Common myeloid progenitor, CD34-positive (primary cell): ENCODE results near the gene SORCS1.

ENCODE experiments used
- CTCF ChIA-PET: fragments of 350-600 bp; sonication (Branson Sonifier 250); formaldehyde crosslinking; loops from one replicate; lab custom pipeline; 2021; ENCODE audit warnings: antibody characterized with exemption; lab: Charles Lee
- POLR2A ChIA-PET: fragments of 350-600 bp; sonication (Branson Sonifier 250); formaldehyde crosslinking; loops from one replicate; lab custom pipeline; 2021; ENCODE audit warnings: antibody characterized with exemption; lab: Charles Lee
- DNase-seq, 3 donors: peaks; one replicate each; pipeline versions ENCODE4 v3.0.0 to v3.0.0-alpha.2; 2013
- H3K27ac ChIP-seq, 2 experiments: 1 replicate in 1 of 2; 2 replicates in 1 of 2; pipeline ENCODE4 v1.7.0; 2013; ENCODE audit warnings: inconsistent platforms in 2 of 2, low read length in 2 of 2, mild to moderate bottlenecking in 2 of 2, low read depth in 1 of 2, moderate library complexity in 1 of 2; ENCODE audit not compliant: severe bottlenecking in 2 of 2, insufficient read depth in 1 of 2, poor library complexity in 1 of 2
- H3K27me3 ChIP-seq, 5 experiments: replicated peaks in 2 of 5; 1 replicate in 3 of 5; 2 replicates in 2 of 5; pipeline versions ENCODE4 v1.6.1 to v1.7.0; 2013; ENCODE audit warnings: low read length in 4 of 5, mild to moderate bottlenecking in 2 of 5, moderate library complexity in 2 of 5, inconsistent platforms in 1 of 5; ENCODE audit not compliant: insufficient read depth in 5 of 5, control insufficient read depth in 4 of 5
- H3K36me3 ChIP-seq, 4 experiments: 1 replicate in 2 of 4; 2 replicates in 2 of 4; pipeline versions ENCODE4 v1.6.1 to v1.7.0; 2013; ENCODE audit warnings: low read length in 3 of 4, control low read depth in 1 of 4, mild to moderate bottlenecking in 1 of 4; ENCODE audit not compliant: control insufficient read depth in 4 of 4, insufficient read depth in 4 of 4
- H3K4me1 ChIP-seq, 4 experiments: 1 replicate in 3 of 4; 2 replicates in 1 of 4; pipeline versions ENCODE4 v1.6.1 to v1.7.1; 2013; ENCODE audit warnings: low read length in 3 of 4, mild to moderate bottlenecking in 3 of 4, control low read depth in 1 of 4, inconsistent platforms in 1 of 4, moderate library complexity in 1 of 4; ENCODE audit not compliant: control insufficient read depth in 4 of 4, insufficient read depth in 4 of 4; ENCODE audit errors: control extremely low read depth in 1 of 4
- H3K4me3 ChIP-seq, 7 experiments: 1 replicate in 4 of 7; 2 replicates in 3 of 7; pipeline versions ENCODE4 v1.5.1 to v1.7.0; 2013; ENCODE audit warnings: mild to moderate bottlenecking in 7 of 7, low read length in 6 of 7, moderate library complexity in 6 of 7, inconsistent platforms in 2 of 7, low read depth in 2 of 7, control low read depth in 1 of 7; ENCODE audit not compliant: insufficient read depth in 4 of 7, control insufficient read depth in 1 of 7; ENCODE audit errors: extremely low read depth in 1 of 7
- H3K9me3 ChIP-seq, 5 experiments: 1 replicate in 4 of 5; 2 replicates in 1 of 5; pipeline versions ENCODE4 v1.6.1 to v1.7.1; 2013; ENCODE audit warnings: low read length in 4 of 5, mild to moderate bottlenecking in 2 of 5, inconsistent platforms in 1 of 5, low read depth in 1 of 5, moderate library complexity in 1 of 5; ENCODE audit not compliant: control insufficient read depth in 4 of 5, insufficient read depth in 2 of 5; ENCODE audit errors: control extremely low read depth in 1 of 5
- WGBS: methylation state at CpG from one replicate; pipeline ENCODE4 v1.1.5; 2013; ENCODE audit not compliant: insufficient coverage; 5-methylcytosine and 5-hydroxymethylcytosine counted together

The SORCS1 gene

DNA sequence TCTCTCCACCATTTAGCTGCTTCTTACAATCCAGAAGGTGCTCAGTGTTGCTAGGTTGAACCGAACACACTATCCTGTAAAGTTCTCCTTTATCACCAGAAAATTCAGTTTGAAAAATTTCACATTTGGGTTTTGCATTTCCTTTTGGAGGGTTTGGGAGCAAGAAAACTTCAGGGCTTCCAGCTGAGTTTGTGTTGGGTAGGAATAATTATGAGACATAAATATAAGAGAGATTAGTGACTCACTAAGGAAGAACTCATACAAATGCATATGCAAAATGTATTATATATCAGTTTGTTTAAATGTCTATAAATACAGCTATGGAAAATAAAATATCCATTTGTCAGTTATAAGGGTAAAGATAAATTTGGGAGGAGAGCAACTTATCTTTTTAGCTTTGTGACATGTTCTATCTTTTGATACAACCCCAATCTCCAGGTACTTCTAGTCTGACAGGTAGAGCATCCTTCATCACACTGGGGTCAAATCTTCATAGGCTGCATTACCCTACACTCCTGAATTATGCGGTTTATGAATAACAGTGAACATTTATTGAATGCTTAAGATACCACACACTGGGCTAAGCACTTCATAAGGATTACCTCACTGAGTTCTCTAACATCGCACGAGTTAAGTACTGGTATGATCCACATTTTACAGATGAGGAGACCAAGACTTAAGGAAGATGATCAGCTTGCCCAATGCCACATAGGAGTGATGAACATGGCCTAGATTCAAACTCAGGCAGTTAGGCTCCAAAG lies 304.4 kb downstream of the SORCS1 start:
- WGBS = 97% methylated on average over 3 of the region's 4 CpGs
- H3K27ac ChIP-seq = no peak overlapping the region
- POLR2A ChIA-PET = no interaction called here
- DNase-seq = no peak
- H3K9me3 ChIP-seq = peaks cover 0 to 8% (median 3%) of the 10 kb centered on the region in 5 experiments
- H3K4me3 ChIP-seq = no peak overlapping the region
- no peaks in the 10 kb centered on the region for H3K4me1 ChIP-seq
- H3K36me3 ChIP-seq = no peaks in the 10 kb centered on the region
- peaks cover 0 to 16% (median 0%) of the 10 kb centered on the region in 5 experiments for H3K27me3 ChIP-seq
- CTCF ChIA-PET = interaction anchor here (1.0 to 1.8 kb wide), 3 partner anchors 7 to 65 kb away, joined by 3 to 4 read pairs (median 3); no protein-coding TSS in a partner anchor

DNA sequence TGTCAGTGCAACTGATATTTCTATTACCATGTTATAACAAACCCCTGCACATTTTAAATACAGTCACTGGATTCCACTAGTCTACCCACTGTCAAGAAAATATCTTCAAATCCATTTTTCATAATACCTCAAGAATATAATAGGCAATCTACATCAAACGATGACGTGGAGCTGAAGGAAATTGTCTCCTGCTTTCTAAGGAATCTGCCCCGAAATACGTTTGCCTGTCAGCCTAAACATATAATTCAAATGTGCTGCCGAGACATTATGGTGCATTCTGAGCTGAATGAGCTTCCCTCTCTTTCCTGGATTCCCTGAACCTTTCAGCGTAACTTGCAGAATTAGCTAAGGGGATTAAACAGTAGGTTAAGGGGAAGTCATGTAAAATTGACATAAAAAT lies 306.8 kb downstream of the SORCS1 start:
- Histone ChIP-seq H3K27me3 (peaks cover 0 to 12% (median 0%) of the 10 kb centered on the region in 5 experiments), H3K9me3 (peaks cover 2 to 26% (median 3%) of the 10 kb centered on the region in 5 experiments), H3K27ac (no peak overlapping the region), H3K4me1 (no peaks in the 10 kb centered on the region), H3K4me3 (no peak overlapping the region), H3K36me3 (no peaks in the 10 kb centered on the region)
- 84% methylated on average over 4 of the region's 6 CpGs for WGBS
- no peak for DNase-seq
- ChIA-PET CTCF (interaction anchor here (0.6 to 1.0 kb wide), 2 partner anchors 19 to 68 kb away, joined by 3 read pairs; no protein-coding TSS in a partner anchor), POLR2A (no interaction called here)

DNA sequence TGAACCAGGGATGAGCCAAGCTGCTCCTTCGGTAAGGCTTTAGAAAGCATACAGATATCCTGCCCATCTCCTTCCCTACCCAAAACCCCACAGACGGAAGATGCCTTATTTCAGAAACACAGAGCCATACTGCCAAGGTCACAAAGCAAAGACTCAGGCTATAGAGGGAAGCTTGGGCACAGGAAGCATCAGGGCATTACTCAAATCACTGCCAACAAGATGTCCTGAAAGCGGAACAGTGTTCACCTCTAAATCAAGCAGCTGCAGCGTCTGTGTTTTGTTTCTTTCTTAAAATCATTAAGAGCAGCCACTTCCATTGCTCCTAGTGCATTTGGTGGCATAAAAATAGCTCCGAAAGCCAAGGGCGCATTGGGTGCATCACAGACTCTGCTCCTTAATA lies 307.3 kb downstream of the SORCS1 start:
- Histone ChIP-seq H3K4me3 (no peak overlapping the region), H3K27ac (no peak overlapping the region), H3K36me3 (no peaks in the 10 kb centered on the region), H3K4me1 (no peaks in the 10 kb centered on the region), H3K27me3 (peaks cover 0 to 12% (median 0%) of the 10 kb centered on the region in 5 experiments), H3K9me3 (peaks cover 2 to 28% (median 3%) of the 10 kb centered on the region in 5 experiments)
- 58% methylated on average over 5 of the region's 6 CpGs for WGBS
- peak in 2 of 3 donors; percentile 5 to 10 for DNase-seq
- POLR2A ChIA-PET = no interaction called here
- CTCF ChIA-PET = interaction anchor here (0.6 to 1.0 kb wide), 2 partner anchors 18 to 68 kb away, joined by 3 read pairs; no protein-coding TSS in a partner anchor

DNA sequence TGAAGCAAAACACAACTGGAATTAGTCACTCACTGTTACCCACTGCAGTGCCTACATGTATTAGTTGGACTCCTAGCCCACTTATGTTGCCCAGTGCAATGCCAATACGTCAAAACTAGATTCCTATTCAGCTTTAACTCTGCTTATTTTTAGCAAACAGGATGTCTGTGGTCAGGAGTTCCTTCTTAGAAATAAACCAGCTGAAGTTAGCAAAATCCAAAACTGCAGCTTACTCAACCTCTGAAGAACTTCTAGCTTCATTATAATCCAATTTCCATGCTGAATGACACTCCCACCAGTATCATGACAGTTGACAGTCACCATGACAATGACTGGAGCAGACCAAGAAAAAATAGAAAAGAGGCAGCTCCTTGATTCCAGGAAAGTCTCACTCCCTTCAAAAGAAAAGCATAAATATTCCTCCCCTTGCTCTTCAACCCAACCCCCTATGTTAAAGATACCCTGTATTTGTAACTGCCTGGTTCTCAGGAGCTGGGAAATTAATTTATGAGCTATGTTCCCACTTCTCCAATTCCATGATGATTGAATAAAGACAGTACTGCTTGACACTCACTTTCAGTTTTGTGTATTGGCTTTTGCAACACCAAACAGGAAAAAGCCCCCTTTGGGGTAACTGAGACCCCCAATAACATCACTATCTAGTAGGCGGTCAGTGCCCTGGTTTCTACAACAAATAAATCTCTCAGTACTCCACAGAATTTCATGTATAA lies 327.4 kb downstream of the SORCS1 start:
- H3K4me3 ChIP-seq = peak overlapping the region in 5 of 7 experiments; percentile 15 to 46 (median 31)
- no peaks in the 10 kb centered on the region for H3K36me3 ChIP-seq
- CTCF ChIA-PET = no interaction called here
- DNase-seq = peak in 2 of 3 donors; percentile 71 to 78
- POLR2A ChIA-PET = interaction anchor here (0.6 kb wide), 1 partner anchor 19 kb away, joined by 4 read pairs; no protein-coding TSS in a partner anchor
- H3K9me3 ChIP-seq = peaks cover 0 to 6% (median 2%) of the 10 kb centered on the region in 5 experiments
- 25% methylated on average over 2 of the region's 2 CpGs for WGBS
- no peak overlapping the region for H3K27ac ChIP-seq
- H3K4me1 ChIP-seq = peaks cover 16 to 38% (median 23%) of the 10 kb centered on the region in 4 experiments
- no peaks in the 10 kb centered on the region for H3K27me3 ChIP-seq

DNA sequence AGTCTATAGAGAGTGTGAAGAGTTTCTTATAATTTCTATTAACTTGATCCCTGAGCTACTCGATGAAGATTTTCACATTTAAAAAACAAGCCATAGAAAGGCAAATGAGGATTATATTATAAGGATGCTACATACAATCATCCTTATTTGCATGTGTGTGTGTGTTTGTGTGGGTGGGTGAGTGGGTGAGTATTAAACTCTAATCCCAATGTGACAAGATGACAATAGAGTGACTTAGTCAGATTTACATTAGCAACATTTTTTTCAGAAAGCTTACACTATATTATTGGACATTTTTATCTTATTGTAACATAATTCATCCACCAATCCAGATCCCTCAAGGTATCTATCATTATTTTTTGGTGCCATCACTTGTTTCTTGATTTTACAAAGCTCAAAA lies 331.7 kb downstream of the SORCS1 start:
- H3K27ac ChIP-seq = no peak overlapping the region
- H3K4me3 ChIP-seq = no peak overlapping the region
- CTCF ChIA-PET = no interaction called here
- POLR2A ChIA-PET = no interaction called here
- H3K27me3 ChIP-seq = peaks cover 0 to 15% (median 6%) of the 10 kb centered on the region in 5 experiments
- DNase-seq = no peak
- WGBS = no CpG with 5 or more reads among the region's 1 CpG
- peaks cover 16 to 37% (median 22%) of the 10 kb centered on the region in 4 experiments for H3K4me1 ChIP-seq
- no peaks in the 10 kb centered on the region for H3K9me3 ChIP-seq
- no peaks in the 10 kb centered on the region for H3K36me3 ChIP-seq

DNA sequence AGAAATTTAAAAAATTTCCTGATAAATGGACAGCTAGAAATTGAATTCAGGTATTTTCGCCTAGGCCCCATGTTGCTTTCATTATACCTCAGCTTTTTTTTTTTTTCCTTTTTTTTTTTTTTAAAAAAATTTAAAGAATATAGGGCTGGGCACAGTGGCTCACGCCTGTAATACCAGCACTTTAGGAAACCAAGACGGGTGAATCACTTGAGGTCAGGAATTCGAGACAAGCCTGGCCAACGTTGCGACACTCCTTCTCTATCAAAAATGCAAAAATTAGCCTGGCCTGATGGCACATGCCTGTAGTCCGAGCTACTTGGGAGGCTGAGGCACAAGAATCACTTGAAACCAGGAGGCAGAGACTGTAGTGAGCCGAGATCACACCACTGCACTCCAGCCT lies 334.0 kb downstream of the SORCS1 start:
- POLR2A ChIA-PET = no interaction called here
- 96% methylated on average over 5 of the region's 8 CpGs for WGBS
- no peak overlapping the region for H3K4me3 ChIP-seq

More for the DNA sequence above, 334.0 kb downstream of the SORCS1 start:
- peaks cover 0 to 34% (median 11%) of the 10 kb centered on the region in 5 experiments for H3K27me3 ChIP-seq
- CTCF ChIA-PET = no interaction called here
- no peaks in the 10 kb centered on the region for H3K36me3 ChIP-seq
- no peak for DNase-seq
- no peaks in the 10 kb centered on the region for H3K9me3 ChIP-seq
- no peak overlapping the region for H3K27ac ChIP-seq
- H3K4me1 ChIP-seq = peaks cover 0 to 13% (median 6%) of the 10 kb centered on the region in 4 experiments
